Nephron (organoid): ENCODE results near the gene HDLBP.
A peak's percentile ranks its signal among the peaks of the same experiment; 100 is the strongest.

ENCODE experiments used
- H3K27ac Mint-ChIP-seq, 3 experiments: 2 replicates each; pipeline ENCODE4 v1.8.0; 2020; ENCODE audit warnings: mixed read lengths in 3 of 3, mild to moderate bottlenecking in 2 of 3, moderate library complexity in 1 of 3
- H3K27me3 Mint-ChIP-seq: 2 replicates; pipeline ENCODE4 v1.8.0; 2021; ENCODE audit warnings: low read depth, mild to moderate bottlenecking, moderate library complexity, mixed read lengths
- H3K36me3 Mint-ChIP-seq: 2 replicates; pipeline ENCODE4 v1.8.0; 2020; ENCODE audit warnings: low read depth, mixed read lengths
- H3K4me1 Mint-ChIP-seq: 2 replicates; pipeline ENCODE4 v1.8.0; 2020; ENCODE audit warnings: mixed read lengths
- H3K4me3 Mint-ChIP-seq, 3 experiments: 2 replicates each; pipeline ENCODE4 v1.8.0; 2020; ENCODE audit warnings: mild to moderate bottlenecking in 3 of 3, mixed read lengths in 3 of 3, moderate library complexity in 2 of 3
- H3K9me3 Mint-ChIP-seq: 2 replicates; pipeline ENCODE4 v1.8.0; 2020; ENCODE audit warnings: mixed read lengths
- CTCF ChIP-seq, 3 experiments: fragments of 200-600 bp; sonication (generic); IDR thresholded peaks; one replicate each; pipeline ENCODE4 v1.5.0; 2021; ENCODE audit warnings: antibody characterized with exemption in 3 of 3; ENCODE audit not compliant: unreplicated experiment in 3 of 3

The HDLBP gene

GRCh38 chr2:241180495-241180894 is 135.0 kb downstream of the HDLBP start:
- H3K9me3 Mint-ChIP-seq, result no peaks in the 10 kb centered on the region
- H3K27ac Mint-ChIP-seq, result peak overlapping the region in 1 of 3 experiments; percentile 92
- H3K4me1 Mint-ChIP-seq, result no peaks in the 10 kb centered on the region
- no peak overlapping the region for H3K4me3 Mint-ChIP-seq
- H3K36me3 Mint-ChIP-seq, result peaks cover 20% of the 10 kb centered on the region
- H3K27me3 Mint-ChIP-seq, result no peaks in the 10 kb centered on the region
- no peak for TF ChIP-seq CTCF (IDR thresholded peaks at IDR 0.05; ENCODE audit: unreplicated experiment in 3 of 3)

GRCh38 chr2:241179899-241180298 is 135.6 kb downstream of the HDLBP start:
- peak overlapping the region in 2 of 3 experiments; percentile 70 to 92 for H3K27ac Mint-ChIP-seq
- no peak for TF ChIP-seq CTCF (IDR thresholded peaks at IDR 0.05; ENCODE audit: unreplicated experiment in 3 of 3)
- peaks cover 26% of the 10 kb centered on the region for H3K36me3 Mint-ChIP-seq
- H3K4me3 Mint-ChIP-seq, result no peak overlapping the region
- H3K27me3 Mint-ChIP-seq, result no peaks in the 10 kb centered on the region
- H3K4me1 Mint-ChIP-seq, result no peaks in the 10 kb centered on the region
- H3K9me3 Mint-ChIP-seq, result no peaks in the 10 kb centered on the region

- no peak for TF ChIP-seq CTCF (IDR thresholded peaks at IDR 0.05; ENCODE audit: unreplicated experiment in 3 of 3)
- peak overlapping the region in 2 of 3 experiments; percentile 23 to 92 for H3K27ac Mint-ChIP-seq
- no peaks in the 10 kb centered on the region for H3K4me1 Mint-ChIP-seq
- H3K9me3 Mint-ChIP-seq, result no peaks in the 10 kb centered on the region
- no peaks in the 10 kb centered on the region for H3K27me3 Mint-ChIP-seq
- no peak overlapping the region for H3K4me3 Mint-ChIP-seq
- H3K36me3 Mint-ChIP-seq, result peaks cover 33% of the 10 kb centered on the region
Measured at GRCh38 chr2:241178961-241179360, 136.5 kb downstream of the HDLBP start.

GRCh38 chr2:241177526-241178334 is 137.7 kb downstream of the HDLBP start:
- H3K36me3 Mint-ChIP-seq, result peaks cover 41% of the 10 kb centered on the region
- H3K9me3 Mint-ChIP-seq, result peaks cover 2% of the 10 kb centered on the region
- no peak overlapping the region for H3K27ac Mint-ChIP-seq
- no peaks in the 10 kb centered on the region for H3K4me1 Mint-ChIP-seq
- H3K4me3 Mint-ChIP-seq, result no peak overlapping the region
- no peaks in the 10 kb centered on the region for H3K27me3 Mint-ChIP-seq
- no peak for TF ChIP-seq CTCF (IDR thresholded peaks at IDR 0.05; ENCODE audit: unreplicated experiment in 3 of 3)
